NCI-H460 (cell line): ENCODE measurements around the gene SDHC. TPM values are rescaled to one million over a fixed set of nuclear protein-coding genes. Genes with fewer than 3 reads are reported as not detected.
"Not testable (repeated sequence)": the region's sequence is repeated elsewhere in the genome, so short reads cannot be mapped to it uniquely, and the experiment has no call there.

Experiments
- DNase-seq: peaks from one replicate; pipeline ENCODE4 v3.0.0-alpha.2; 2016; ENCODE audit warnings: low read depth; ENCODE audit errors: extremely low read depth
- total RNA-seq: library from RNA; depleted of rRNA; stranded (reverse); fragments of >200 nt; shearing (Covaris generic); gene quantifications from 2 replicates; pipeline ENCODE4 v1.2.3, GENCODE V29; 2014

The SDHC gene
- total RNA-seq, 1 experiment from 2014 or later = 67.9 TPM

- no peak for DNase-seq
These were observed 63.8 kb downstream of the SDHC start for GRCh38 chr1:161378014-161378413.

- DNase-seq = no peak
These were observed 64.9 kb downstream of the SDHC start for GRCh38 chr1:161379071-161379470.

GRCh38 chr1:161381707-161382106 is 67.5 kb downstream of the SDHC start:
- DNase-seq = no peak

DNA sequence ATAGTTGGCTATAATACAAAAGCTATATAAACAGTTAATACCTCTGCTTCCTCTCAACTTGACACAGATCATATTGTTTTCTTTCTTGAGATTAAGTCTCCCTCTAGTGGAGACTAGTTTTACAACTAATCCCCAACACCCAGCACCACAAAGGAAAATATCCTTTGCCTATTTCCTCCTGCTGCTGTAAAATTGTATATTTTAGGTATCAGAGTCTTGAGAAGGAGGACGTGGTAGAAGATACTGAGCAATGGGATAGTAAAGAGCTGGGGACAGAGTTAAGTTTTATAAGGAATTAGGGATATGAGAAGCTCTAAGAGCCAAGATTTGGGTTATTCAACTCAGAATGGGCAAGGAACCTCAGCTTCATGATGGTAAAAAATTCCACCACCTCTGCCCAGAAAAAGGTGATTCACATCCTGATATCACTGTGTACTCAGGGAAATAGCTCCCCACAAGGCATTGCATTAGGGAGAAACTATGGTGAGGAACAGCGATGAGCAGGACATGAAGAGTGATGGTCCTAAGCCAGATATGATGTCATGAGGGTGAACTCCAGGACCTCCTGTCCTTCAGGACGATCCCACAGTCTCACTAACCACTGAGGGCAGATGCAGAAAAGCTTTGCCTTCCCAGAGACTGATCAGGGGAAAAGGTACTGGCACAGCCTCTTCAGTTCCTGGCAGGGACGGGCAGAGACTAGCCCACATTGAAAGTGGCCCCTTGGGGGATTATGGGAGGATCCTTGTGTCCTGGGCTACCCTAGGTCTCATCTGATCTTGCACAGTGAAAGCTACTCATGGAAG is 68.2 kb downstream of the SDHC start:
- peak; percentile 65 for DNase-seq

DNA sequence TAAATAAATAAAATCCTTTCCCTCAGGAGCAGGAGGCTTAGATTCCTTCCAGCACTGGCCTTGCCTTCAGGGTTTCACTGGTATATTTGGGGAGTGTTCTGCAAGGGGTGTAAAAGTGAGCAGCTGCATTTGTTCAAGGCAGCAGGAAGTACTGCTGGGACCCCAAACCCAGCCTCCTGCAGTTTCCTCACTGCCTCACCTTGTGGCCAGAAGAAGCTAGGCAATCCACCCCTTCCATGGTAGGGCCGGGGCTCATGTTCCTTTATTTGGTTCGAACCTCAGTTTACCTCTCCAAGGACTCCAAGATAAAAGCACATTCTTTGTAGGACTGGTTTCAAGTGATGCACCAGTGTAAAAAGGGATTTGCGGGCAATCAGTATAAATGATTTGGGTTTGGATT is 74.5 kb downstream of the SDHC start:
- no peak for DNase-seq

- not testable (repeated sequence) for DNase-seq
These were observed 75.0 kb downstream of the SDHC start for GRCh38 chr1:161389158-161389557.

DNA sequence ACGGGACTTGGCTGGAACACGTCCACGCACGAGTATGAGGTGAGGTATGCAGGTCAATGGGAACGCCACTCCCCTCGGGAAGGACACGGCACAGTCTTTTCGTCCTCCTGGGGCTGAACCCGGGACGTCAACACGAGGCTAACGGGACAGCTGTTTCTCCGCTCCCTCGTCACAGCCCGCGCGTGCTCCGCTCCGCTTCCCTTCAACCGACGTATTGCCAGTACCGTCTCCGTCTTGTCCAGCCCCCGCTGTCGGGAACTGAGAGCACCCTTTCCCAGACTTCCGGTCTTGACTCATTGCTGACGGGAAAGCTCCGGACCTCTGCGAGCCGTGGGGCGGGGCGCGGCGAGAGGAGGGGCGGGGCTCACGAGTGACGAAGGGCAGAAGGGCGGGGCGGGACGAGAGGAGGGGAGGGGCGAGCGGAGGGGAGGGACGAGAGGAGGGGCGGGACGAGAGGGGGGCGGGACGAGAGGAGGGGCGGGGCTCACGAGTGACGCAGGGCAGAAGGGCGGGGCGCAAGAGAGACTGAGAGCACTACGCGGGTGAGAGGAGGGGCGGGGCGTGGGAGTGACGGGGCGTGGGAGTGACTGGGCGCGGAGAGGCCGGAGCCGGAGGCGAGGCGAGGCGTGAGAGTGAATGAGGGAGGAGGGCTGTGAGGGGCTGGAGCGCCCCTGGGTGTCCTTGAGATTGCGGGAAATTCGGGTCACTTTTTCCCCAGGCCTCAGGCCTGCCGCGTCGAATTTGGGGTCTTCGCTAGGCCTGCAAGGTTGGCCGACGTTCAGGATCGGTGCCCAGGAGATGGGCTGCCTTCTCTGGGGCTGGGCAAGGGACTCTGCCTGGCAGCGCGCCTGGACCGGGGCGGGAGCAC is 75.7 kb downstream of the SDHC start:
- peak; percentile 99 for DNase-seq

- no peak for DNase-seq
These were observed 76.3 kb downstream of the SDHC start for GRCh38 chr1:161390559-161390858.

- DNase-seq = not testable (repeated sequence)
These were observed 77.0 kb downstream of the SDHC start for GRCh38 chr1:161391136-161391535.

DNA sequence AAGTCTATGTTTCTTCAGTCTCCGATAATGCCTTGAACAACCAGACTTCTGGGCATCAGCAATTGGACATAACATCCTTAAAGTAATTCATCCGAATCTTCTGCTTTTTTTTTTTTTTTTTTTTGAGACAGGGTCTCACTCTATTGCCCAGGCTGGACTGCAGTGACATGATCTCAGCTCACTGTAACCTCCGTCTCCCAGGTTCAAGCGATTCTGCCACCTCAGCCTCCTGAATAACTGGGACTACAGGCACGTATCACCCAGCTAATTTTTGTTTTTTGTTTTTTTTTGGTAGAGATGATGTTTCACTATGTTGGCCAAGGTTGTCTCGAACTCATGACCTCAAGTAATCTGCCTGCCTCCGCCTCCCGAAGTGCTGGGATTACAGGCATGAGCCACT is 77.4 kb downstream of the SDHC start:
- no peak for DNase-seq

- DNase-seq = no peak
These were observed 79.0 kb downstream of the SDHC start for GRCh38 chr1:161393151-161393550.

- not testable (repeated sequence) for DNase-seq
These were observed 82.9 kb downstream of the SDHC start for GRCh38 chr1:161397038-161397437.

GRCh38 chr1:161398900-161399256 is 84.7 kb downstream of the SDHC start:
- DNase-seq = no peak

- DNase-seq = peak; percentile 94
These were observed 85.2 kb downstream of the SDHC start for GRCh38 chr1:161399257-161399998.

GRCh38 chr1:161402446-161402845 is 88.3 kb downstream of the SDHC start:
- DNase-seq = no peak

- DNase-seq = no peak
These were observed 89.9 kb downstream of the SDHC start for GRCh38 chr1:161404051-161404597.

GRCh38 chr1:161406551-161406950 is 92.4 kb downstream of the SDHC start:
- not testable (repeated sequence) for DNase-seq

DNA sequence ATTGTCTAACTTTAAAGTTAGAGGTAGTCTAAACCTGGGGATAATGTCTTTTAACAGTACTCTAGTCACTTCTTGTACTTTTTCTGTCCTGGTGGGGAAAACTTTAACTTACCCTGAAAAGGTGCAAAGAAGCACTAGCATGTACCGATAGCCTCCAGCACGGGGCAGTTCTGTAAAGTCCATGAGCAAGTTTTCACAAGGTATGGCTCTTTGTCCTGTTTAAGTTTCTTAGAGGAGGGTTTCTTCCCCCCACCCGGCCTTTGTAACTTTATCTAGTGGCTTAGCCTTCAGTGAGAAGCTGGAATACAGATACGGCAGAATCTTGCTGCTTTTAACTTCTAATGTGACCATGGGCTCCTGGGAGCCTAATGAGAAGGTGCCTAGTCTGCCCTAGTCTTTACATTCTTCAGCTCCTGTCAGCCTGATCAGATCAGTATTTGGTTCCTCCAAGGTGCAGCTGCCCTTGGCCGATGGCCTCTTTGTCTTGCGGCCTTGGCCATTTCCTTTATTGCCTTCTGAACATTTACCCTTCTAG is 93.3 kb downstream of the SDHC start:
- no peak for DNase-seq

- DNase-seq = no peak
These were observed 94.4 kb downstream of the SDHC start for GRCh38 chr1:161408429-161409052.
